GM23248 (cell line): Measurements from ENCODE around the gene ZNF575. TPM values are rescaled to one million over a fixed set of nuclear protein-coding genes. Genes with fewer than 3 reads are reported as not detected.

Source experiments
- DNase-seq: peaks from one replicate; pipeline ENCODE4 v3.0.0-alpha.2; 2015
- H2AFZ ChIP-seq: fragments of 200-600 bp; sonication (generic); 2 replicates; pipeline ENCODE4 v1.6.1; 2016; ENCODE audit warnings: antibody characterized with exemption
- H3F3A ChIP-seq: fragments of 200-600 bp; sonication (generic); 2 replicates; pipeline ENCODE4 v1.6.1; 2016; ENCODE audit warnings: mild to moderate bottlenecking, antibody characterized with exemption, mixed run types; ENCODE audit not compliant: insufficient read depth
- H3K27ac ChIP-seq: fragments of 200-600 bp; sonication (generic); 2 replicates; pipeline ENCODE4 v1.5.1; 2016; ENCODE audit warnings: mild to moderate bottlenecking
- H3K27me3 ChIP-seq: fragments of 200-600 bp; sonication (generic); replicated peaks from 2 replicates; pipeline ENCODE4 v1.6.1; 2016; ENCODE audit warnings: mild to moderate bottlenecking; ENCODE audit not compliant: insufficient read depth
- H3K36me3 ChIP-seq: fragments of 200-600 bp; sonication (generic); 2 replicates; pipeline ENCODE4 v1.6.1; 2016; ENCODE audit warnings: low read depth, mild to moderate bottlenecking
- H3K4me1 ChIP-seq: fragments of 200-600 bp; sonication (generic); 2 replicates; pipeline ENCODE4 v1.6.1; 2016; ENCODE audit warnings: mild to moderate bottlenecking; ENCODE audit not compliant: insufficient read depth
- H3K4me2 ChIP-seq: fragments of 200-600 bp; sonication (generic); one replicate; pipeline ENCODE4 v1.6.1; 2016; ENCODE audit warnings: mild to moderate bottlenecking; ENCODE audit not compliant: unreplicated experiment
- H3K4me3 ChIP-seq: fragments of 200-600 bp; sonication (generic); 2 replicates; pipeline ENCODE4 v1.5.1; 2016; ENCODE audit warnings: mild to moderate bottlenecking
- H3K79me2 ChIP-seq: fragments of 200-600 bp; sonication (generic); 2 replicates; pipeline ENCODE4 v1.6.1; 2016; ENCODE audit warnings: mild to moderate bottlenecking; ENCODE audit not compliant: insufficient read depth
- H3K9ac ChIP-seq: fragments of 200-600 bp; sonication (generic); 2 replicates; pipeline ENCODE4 v1.6.1; 2016; ENCODE audit warnings: mild to moderate bottlenecking
- H3K9me2 ChIP-seq: fragments of 200-600 bp; sonication (generic); 2 replicates; pipeline ENCODE4 v1.6.1; 2016; ENCODE audit warnings: mixed run types, mild to moderate bottlenecking, moderate library complexity; ENCODE audit not compliant: insufficient read depth
- H3K9me3 ChIP-seq: fragments of 200-600 bp; sonication (generic); one replicate; pipeline ENCODE4 v1.6.1; 2017; ENCODE audit warnings: low read depth
- H4K20me1 ChIP-seq: fragments of 200-600 bp; sonication (generic); 2 replicates; pipeline ENCODE4 v1.6.0; 2016; ENCODE audit not compliant: insufficient read depth
- EZH2 ChIP-seq: fragments of 200-600 bp; sonication (generic); IDR thresholded peaks from 2 replicates; pipeline ENCODE4 v1.6.1; 2018; ENCODE audit warnings: antibody characterized with exemption, mild to moderate bottlenecking; ENCODE audit not compliant: insufficient read depth, poor library complexity, severe bottlenecking
- EZH2phosphoT487 ChIP-seq: fragments of 200-600 bp; sonication (generic); IDR thresholded peaks from 2 replicates; pipeline ENCODE4 v1.6.1; 2018; ENCODE audit warnings: antibody characterized with exemption, moderate library complexity, mild to moderate bottlenecking, low read depth; ENCODE audit not compliant: insufficient read depth
- WGBS, 2 experiments: methylation state at CpG; one replicate each; pipeline ENCODE4 v1.1.6; 2015 to 2017; ENCODE audit warnings: low lambda C conversion rate in 2 of 2, low coverage in 1 of 2; ENCODE audit errors: missing lambda C conversion rate in 2 of 2; 5-methylcytosine and 5-hydroxymethylcytosine counted together
- in situ Hi-C: fragments of 300-500 bp; cut with MboI; formaldehyde crosslinking; loops from 2 replicates; pipeline ENCODE4 v1.15.0; 2020
- polyA plus RNA-seq: library from polyadenylated mRNA; unstranded; fragments of >200 nt; fragmentation: Nextera tagmentation; extraction: Ambion mirVana; gene quantifications from 2 replicates; pipeline ENCODE4 v1.2.1, GENCODE V29; 2016
- total RNA-seq: library from RNA; depleted of rRNA; stranded (reverse); fragments of >200 nt; shearing (Covaris generic); gene quantifications from 2 replicates; pipeline ENCODE4 v1.2.3, GENCODE V29; 2014

ZNF575 gene
- total and polyA plus RNA-seq, 2 experiments from 2014 or later: 0.22 to 3.1 TPM

DNA sequence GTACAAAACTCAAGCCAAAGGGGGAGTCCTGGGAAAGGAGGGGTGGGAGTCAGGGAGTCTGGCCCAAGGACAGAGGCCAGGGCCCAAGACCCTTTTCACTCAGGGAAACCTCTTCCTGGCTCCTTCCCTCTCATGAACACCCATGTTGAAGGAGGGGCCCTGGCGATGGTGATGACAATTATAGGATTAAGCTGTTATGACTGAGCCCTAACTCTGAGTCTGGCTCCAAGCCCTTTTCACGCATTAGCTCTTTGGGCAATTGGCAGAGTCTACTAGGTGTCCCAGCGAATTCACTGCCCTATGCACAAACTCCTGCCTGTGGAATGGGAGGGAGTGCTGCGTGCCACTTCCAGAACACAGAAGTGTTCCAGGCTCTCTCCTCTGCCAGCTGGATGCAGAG, 20.7 kb downstream of the ZNF575 start:
- Histone ChIP-seq H3K79me2 (no peaks in the 10 kb centered on the region), H3K9ac (no peak overlapping the region), H3K27ac (no peak overlapping the region), H3K9me3 (no peaks in the 10 kb centered on the region), H2AFZ (no peak overlapping the region), H3F3A (peaks cover 5% of the 10 kb centered on the region; the same call in 1 of the 2 replicates), H3K9me2 (no peaks in the 10 kb centered on the region), H3K27me3 (no peaks in the 10 kb centered on the region), H3K4me1 (no peaks in the 10 kb centered on the region), H3K4me2 (no peak overlapping the region), H3K4me3 (no peak overlapping the region), H3K36me3 (peaks cover 5% of the 10 kb centered on the region; the same call in 1 of the 2 replicates), H4K20me1 (no peaks in the 10 kb centered on the region)
- TF ChIP-seq EZH2 (no peak), EZH2phosphoT487 (no peak)
- no peak for DNase-seq
- in situ Hi-C loops: no loop called here
- 90% methylated on average over 4 of the region's 4 CpGs for WGBS, 2 experiments

DNA sequence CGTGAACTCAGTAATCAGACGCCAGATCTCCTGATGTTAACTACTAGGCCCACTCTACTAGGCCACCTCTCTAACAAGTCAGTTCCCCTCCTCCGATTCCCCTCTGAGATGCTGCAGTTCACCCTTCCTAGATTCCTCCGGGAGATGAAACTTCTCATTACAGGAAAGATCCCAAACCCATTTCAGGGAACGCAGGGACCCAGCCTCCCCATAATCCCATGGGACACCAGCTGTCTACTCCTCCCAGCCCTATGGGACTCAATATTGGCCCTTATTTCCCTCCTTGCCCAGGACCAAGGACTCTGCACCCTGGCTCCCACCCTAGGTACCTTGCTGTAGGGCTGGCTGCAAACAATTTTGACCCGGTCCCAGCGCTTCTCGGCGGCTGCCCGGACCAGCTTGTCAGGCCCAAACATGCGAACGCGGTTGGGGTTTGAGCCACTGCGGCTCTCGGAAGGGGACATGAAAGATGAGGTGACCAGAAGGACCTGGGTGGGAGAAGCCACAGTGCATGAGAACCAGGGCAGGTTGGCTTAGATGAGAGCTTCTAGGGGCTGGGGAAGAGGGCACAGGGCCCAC, 21.4 kb downstream of the ZNF575 start:
- H3K4me3 ChIP-seq: no peak overlapping the region
- peaks cover 5% of the 10 kb centered on the region; the same call in 1 of the 2 replicates for H3K36me3 ChIP-seq
- H3K79me2 ChIP-seq: no peaks in the 10 kb centered on the region
- H3K27me3 ChIP-seq: no peaks in the 10 kb centered on the region
- no peak for DNase-seq
- H3K9me3 ChIP-seq: no peaks in the 10 kb centered on the region
- no peaks in the 10 kb centered on the region for H3K4me1 ChIP-seq
- H2AFZ ChIP-seq: no peak overlapping the region
- H4K20me1 ChIP-seq: no peaks in the 10 kb centered on the region
- 96 to 98% methylated on average over 15 of the region's 15 CpGs for WGBS, 2 experiments
- H3K4me2 ChIP-seq: no peak overlapping the region
- in situ Hi-C loops: no loop called here
- no peaks in the 10 kb centered on the region for H3K9me2 ChIP-seq
- H3K27ac ChIP-seq: no peak overlapping the region
- H3K9ac ChIP-seq: no peak overlapping the region
- H3F3A ChIP-seq: peaks cover 5% of the 10 kb centered on the region; the same call in 1 of the 2 replicates
- TF ChIP-seq EZH2: no peak
- no peak for TF ChIP-seq EZH2phosphoT487

- no peaks in the 10 kb centered on the region for H3K27me3 ChIP-seq
- DNase-seq: peak; percentile 73
- peaks cover 5% of the 10 kb centered on the region; the same call in 1 of the 2 replicates for H3F3A ChIP-seq
- H3K9ac ChIP-seq: no peak overlapping the region
- TF ChIP-seq EZH2 (no peak), EZH2phosphoT487 (no peak)
- no peak overlapping the region for H3K4me2 ChIP-seq
- no peak overlapping the region for H3K27ac ChIP-seq
- H3K79me2 ChIP-seq: no peaks in the 10 kb centered on the region
- WGBS, 2 experiments: 43% methylated on average over 8 of the region's 8 CpGs
- peaks cover 5% of the 10 kb centered on the region; the same call in 1 of the 2 replicates for H3K36me3 ChIP-seq
- H3K4me3 ChIP-seq: no peak overlapping the region
- in situ Hi-C loops: no loop called here
- H4K20me1 ChIP-seq: no peaks in the 10 kb centered on the region
- no peaks in the 10 kb centered on the region for H3K9me2 ChIP-seq
- H2AFZ ChIP-seq: no peak overlapping the region
- H3K4me1 ChIP-seq: no peaks in the 10 kb centered on the region
- no peaks in the 10 kb centered on the region for H3K9me3 ChIP-seq
Observed at GRCh38 chr19:43555185-43555770, 22.3 kb downstream of the ZNF575 start.

- no peak for TF ChIP-seq EZH2phosphoT487
- Histone ChIP-seq H3K4me1 (peaks cover 8% of the 10 kb centered on the region; the same call in 1 of the 2 replicates), H3K27me3 (no peaks in the 10 kb centered on the region), H3K4me3 (no peak overlapping the region), H2AFZ (no peak overlapping the region), H3K4me2 (no peak overlapping the region), H3K9ac (no peak overlapping the region), H4K20me1 (no peaks in the 10 kb centered on the region), H3K27ac (no peak overlapping the region), H3F3A (peaks cover 31% of the 10 kb centered on the region), H3K9me3 (no peaks in the 10 kb centered on the region), H3K9me2 (no peaks in the 10 kb centered on the region), H3K36me3 (no peaks in the 10 kb centered on the region), H3K79me2 (0 out of 2 replicates have a peak, but pooled peaks cover 5% of the 10 kb centered on the region)
- DNase-seq: peak; percentile 59
- in situ Hi-C loops: no loop called here
- WGBS, 2 experiments: 67 to 69% methylated on average over 6 of the region's 6 CpGs
Observed at GRCh38 chr19:43560687-43561086, 27.7 kb downstream of the ZNF575 start.
